Keratinocyte (primary cell): ENCODE data around the gene LDLRAD4.

Experiments
- CTCF ChIP-seq, 3 experiments: IDR thresholded peaks in 1 of 3; conservative IDR thresholded peaks in 1 of 3; optimal IDR thresholded peaks in 1 of 3; 2 replicates in 2 of 3; 3 replicates in 1 of 3; pipeline versions ENCODE3 to v1.5.1; 2011; ENCODE audit warnings: low read length in 3 of 3, mild to moderate bottlenecking in 3 of 3, moderate library complexity in 2 of 3, control low read depth in 1 of 3, inconsistent platforms in 1 of 3; ENCODE audit not compliant: insufficient read depth in 2 of 3; ENCODE audit errors: extremely low read depth in 1 of 3
- EZH2 ChIP-seq: IDR thresholded peaks from one replicate; pipeline ENCODE4 v1.6.1; 2012; ENCODE audit warnings: inconsistent platforms, mild to moderate bottlenecking, low read length, moderate library complexity

- TF ChIP-seq CTCF (optimal IDR thresholded peaks at IDR 0.05 in 1 of 3, IDR thresholded peaks at IDR 0.05 in 1 of 3, conservative IDR thresholded peaks at IDR 0.05 in 1 of 3; ENCODE audit: extremely low read depth in 1 of 3, insufficient read depth in 2 of 3, low read length in 3 of 3), result no peak
- TF ChIP-seq EZH2, result no peak
Measured at GRCh38 chr18:13414521-13414920, 196.0 kb downstream of the LDLRAD4 start.
